GM12878 (cell line): Measurements from ENCODE around the gene JAGN1. TPM values are rescaled to one million over a fixed set of nuclear protein-coding genes. Genes with fewer than 3 reads are reported as not detected.
"Not testable (repeated sequence)": the region's sequence is repeated elsewhere in the genome, so short reads cannot be mapped to it uniquely, and the experiment has no call there.

Experiments used
- ATAC-seq: fragments of 200-7000 bp; cut with Tn5 transposase; 3 replicates; pipeline ENCODE4 v1.9.1; 2020; ENCODE audit warnings: mild to moderate bottlenecking, moderate library complexity
- BruUV-seq: library from RNA; stranded (reverse); fragments of 400-500 nt; replicated peaks from 2 replicates; lab custom pipeline; 2021; lab: Mats Ljungman, UMichigan
- CTCF ChIA-PET: fragments of 300-600 bp; sonication (Branson Sonifier 250); formaldehyde crosslinking; extraction: SDS; loops from one replicate; lab custom pipeline; 2021; ENCODE audit warnings: inconsistent platforms; lab: Yijun Ruan, JAX
- POLR2A ChIA-PET: fragments of 350-600 bp; formaldehyde crosslinking; extraction: SDS; loops from one replicate; lab custom pipeline; 2021; ENCODE audit warnings: inconsistent platforms; lab: Charles Lee
- RAD21 ChIA-PET: fragments of 300-600 bp; sonication (Branson Sonifier 250); formaldehyde crosslinking; loops from one replicate; lab custom pipeline; 2023; ENCODE audit warnings: antibody characterized with exemption; ENCODE audit not compliant: unreplicated experiment; lab: Charles Lee
- SMC1A ChIA-PET: fragments of 300-600 bp; sonication (Branson Sonifier 250); formaldehyde crosslinking; loops from one replicate; lab custom pipeline; 2023; ENCODE audit not compliant: unreplicated experiment, uncharacterized antibody; lab: Charles Lee
- DNase-seq: peaks from one replicate; pipeline ENCODE4 v3.0.0-alpha.2; 2011; ENCODE audit warnings: low read depth, low spot score
- FAIRE-seq: peaks from 3 replicates; lab custom pipeline; 2011; peaks lifted over from hg19 to GRCh38; lab: Jason Lieb, UNC
- H2AFZ ChIP-seq: 2 replicates; pipeline ENCODE4 v1.6.0; 2011; ENCODE audit warnings: low read depth, low read length, control low read depth; ENCODE audit not compliant: control insufficient read depth
- H3K27ac ChIP-seq: 2 replicates; pipeline ENCODE4 v1.5.1; 2011; ENCODE audit warnings: control low read depth; ENCODE audit not compliant: control insufficient read depth, insufficient read depth
- H3K27me3 ChIP-seq, 2 experiments: replicated peaks in 1 of 2; 2 replicates each; pipeline versions ENCODE4 v1.6.0 to v1.6.1; 2011; ENCODE audit warnings: low read length in 1 of 2; ENCODE audit not compliant: control insufficient read depth in 2 of 2, insufficient read depth in 2 of 2
- H3K36me3 ChIP-seq, 2 experiments: 2 replicates each; pipeline ENCODE4 v1.5.1; 2011; ENCODE audit warnings: low read length in 1 of 2; ENCODE audit not compliant: control insufficient read depth in 2 of 2, insufficient read depth in 2 of 2
- H3K4me1 ChIP-seq: 2 replicates; pipeline ENCODE4 v1.6.1; 2011; ENCODE audit warnings: mild to moderate bottlenecking, low read length, moderate library complexity, mixed read lengths; ENCODE audit not compliant: control insufficient read depth, insufficient read depth
- H3K4me2 ChIP-seq: 2 replicates; pipeline ENCODE4 v1.6.0; 2011; ENCODE audit warnings: control low read depth; ENCODE audit not compliant: control insufficient read depth, insufficient read depth
- H3K4me3 ChIP-seq: fragments of 200-600 bp; sonication (generic); 2 replicates; pipeline ENCODE4 v1.5.1; 2016
- H3K79me2 ChIP-seq: 2 replicates; pipeline ENCODE4 v1.6.0; 2011; ENCODE audit warnings: low read length; ENCODE audit not compliant: control insufficient read depth, insufficient read depth
- H3K9ac ChIP-seq: 2 replicates; pipeline ENCODE4 v1.8.0; 2011; ENCODE audit warnings: low read length, control low read depth, mixed read lengths; ENCODE audit not compliant: control insufficient read depth, insufficient read depth
- H3K9me3 ChIP-seq: replicated peaks from 3 replicates; pipeline ENCODE4 v1.5.1; 2011; ENCODE audit warnings: mild to moderate bottlenecking, low read length; ENCODE audit not compliant: control insufficient read depth, insufficient read depth
- H4K20me1 ChIP-seq: 2 replicates; pipeline ENCODE4 v1.6.0; 2011; ENCODE audit not compliant: control insufficient read depth, insufficient read depth
- NBN ChIP-seq: fragments of 450-650 bp; IDR thresholded peaks from 2 replicates; pipeline ENCODE4 v1.6.1; 2016
- NFXL1 ChIP-seq: fragments of 450-650 bp; IDR thresholded peaks from 2 replicates; pipeline ENCODE4 v1.6.1; 2017; ENCODE audit warnings: antibody characterized with exemption, mild to moderate bottlenecking, borderline replicate concordance
- NRF1 ChIP-seq: conservative IDR thresholded peaks from 2 replicates; pipeline ENCODE4 v1.6.1; 2011; ENCODE audit warnings: mild to moderate bottlenecking, low read depth, low read length, improper control_type of control experiment
- RCOR1 ChIP-seq: conservative IDR thresholded peaks from 2 replicates; pipeline ENCODE4 v1.6.1; 2012; ENCODE audit warnings: low read depth, low read length, improper control_type of control experiment
- ZNF217 ChIP-seq: fragments of 450-650 bp; IDR thresholded peaks from 2 replicates; pipeline ENCODE4 v1.6.1; 2017; ENCODE audit warnings: antibody characterized with exemption, mild to moderate bottlenecking
- WGBS: methylation state at CpG from one replicate; pipeline ENCODE4 v1.1.6; 2016; ENCODE audit warnings: low lambda C conversion rate; ENCODE audit not compliant: insufficient replicate concordance, insufficient coverage; ENCODE audit errors: missing lambda C conversion rate; 5-methylcytosine and 5-hydroxymethylcytosine counted together
- in situ Hi-C: fragments of 300-500 bp; cut with MboI; formaldehyde crosslinking; loops from 9 replicates; pipeline ENCODE4 v1.14.3; 2018; ENCODE audit warnings: mixed read lengths
- intact Hi-C: fragments of 100-400 bp; cut with micrococcal nuclease; formaldehyde crosslinking; loops from one replicate; pipeline ENCODE4 v1.14.2; 2022; ENCODE audit not compliant: unreplicated experiment
- polyA plus RNA-seq, 11 experiments: library from polyadenylated mRNA; depleted of rRNA in 4 of 11; unstranded in 6 of 11; stranded (reverse) in 5 of 11; fragments of >200 nt; fragmentation: Nextera tagmentation in 4 of 11; fragmentation: Illumina TruSeq in 1 of 11; extraction: Ambion mirVana in 4 of 11; extraction: Trizol in 1 of 11; gene quantifications; 1 replicate in 1 of 11; 2 replicates in 10 of 11; pipeline versions ENCODE4 v1.2.1 to v1.2.3, GENCODE V29; 2011 to 2016; ENCODE audit warnings: inconsistent platforms in 2 of 11, missing spikeins in 2 of 11, low read depth in 1 of 11
- total RNA-seq, 4 experiments: library from RNA; depleted of rRNA in 3 of 4; stranded (reverse); fragments of >200 nt in 3 of 4; fragmentation: Illumina TruSeq in 1 of 4; extraction: Trizol in 1 of 4; gene quantifications; 2 replicates each; pipeline versions ENCODE4 v1.2.1 to v1.2.3, GENCODE V29; 2013 to 2021
- TF ChIP-seq, protein P1 (sequence below): fragments of 450-650 bp; IDR thresholded peaks from 2 replicates; pipeline ENCODE4 v1.6.1; 2017; ENCODE audit warnings: low read depth, mild to moderate bottlenecking, moderate library complexity
- TF ChIP-seq, protein P2 (sequence below): fragments of 450-650 bp; IDR thresholded peaks from 2 replicates; pipeline ENCODE4 v1.6.1; 2018; ENCODE audit warnings: borderline replicate concordance, mild to moderate bottlenecking; ENCODE audit not compliant: partially characterized antibody

JAGN1 gene
- total and polyA plus RNA-seq, 10 of the 15 experiments (the other 5 are each of a cell fraction or from before 2014, with no cell fraction given): 23.3 to 56.0 (median 35.4) TPM

GRCh38 chr3:9891072-9891622 is 737 bp downstream of the JAGN1 start (continued):
- 0 out of 2 replicates have a peak, but pooled peaks have one; percentile 36 for TF ChIP-seq RCOR1
- 0 out of 2 replicates have a peak, but pooled peaks have one; percentile 13 for TF ChIP-seq NBN
- TF ChIP-seq, protein P1, sequence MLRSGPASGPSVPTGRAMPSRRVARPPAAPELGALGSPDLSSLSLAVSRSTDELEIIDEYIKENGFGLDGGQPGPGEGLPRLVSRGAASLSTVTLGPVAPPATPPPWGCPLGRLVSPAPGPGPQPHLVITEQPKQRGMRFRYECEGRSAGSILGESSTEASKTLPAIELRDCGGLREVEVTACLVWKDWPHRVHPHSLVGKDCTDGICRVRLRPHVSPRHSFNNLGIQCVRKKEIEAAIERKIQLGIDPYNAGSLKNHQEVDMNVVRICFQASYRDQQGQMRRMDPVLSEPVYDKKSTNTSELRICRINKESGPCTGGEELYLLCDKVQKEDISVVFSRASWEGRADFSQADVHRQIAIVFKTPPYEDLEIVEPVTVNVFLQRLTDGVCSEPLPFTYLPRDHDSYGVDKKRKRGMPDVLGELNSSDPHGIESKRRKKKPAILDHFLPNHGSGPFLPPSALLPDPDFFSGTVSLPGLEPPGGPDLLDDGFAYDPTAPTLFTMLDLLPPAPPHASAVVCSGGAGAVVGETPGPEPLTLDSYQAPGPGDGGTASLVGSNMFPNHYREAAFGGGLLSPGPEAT: 0 out of 2 replicates have a peak, but pooled peaks have one; percentile 4
- no peak for TF ChIP-seq ZNF217
- TF ChIP-seq, all 136 proteins: peak for 14

DNA sequence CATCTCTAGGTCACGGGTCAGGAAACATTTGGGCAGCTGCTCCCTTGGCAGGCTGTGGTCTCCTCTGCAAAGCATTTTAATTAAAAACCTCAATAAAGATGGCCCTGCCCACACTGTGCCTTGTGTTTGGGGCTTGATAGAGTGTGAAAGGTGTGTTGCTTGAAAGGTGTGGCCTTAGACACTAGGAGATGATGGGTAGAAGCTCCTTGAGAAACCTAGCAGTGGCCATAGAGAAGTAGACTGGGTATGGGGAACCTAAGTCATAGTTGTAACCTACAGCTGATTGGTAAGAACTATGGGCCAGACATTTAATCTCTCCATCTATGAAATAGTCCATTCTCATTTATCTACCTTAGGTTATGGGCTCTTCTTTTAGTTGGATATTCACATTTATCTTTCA is 3.3 kb downstream of the JAGN1 start:
- WGBS: 100% methylated on average over 1 of the region's 1 CpG
- H3K27ac ChIP-seq: no peak overlapping the region
- FAIRE-seq (no peak), ATAC-seq (no peak), DNase-seq (no peak)
- peaks cover 34% of the 10 kb centered on the region for H3K79me2 ChIP-seq
- H3K4me2 ChIP-seq: no peak overlapping the region
- ChIA-PET SMC1A (interaction anchor here (1.4 to 2.0 kb wide), 2 partner anchors 38 to 41 kb away, joined by 7 read pairs; partner anchors contain the start of gene CRELD1), POLR2A (interaction anchor here (0.9 to 1.5 kb wide), 3 partner anchors 8 to 54 kb away, joined by 3 to 9 read pairs (median 3); partner anchors contain the start of genes CRELD1 and IL17RE), RAD21 (interaction anchor here (1.1 to 2.2 kb wide), 2 partner anchors 39 to 40 kb away, joined by 3 to 9 read pairs; partner anchors contain the start of gene CRELD1), CTCF (interaction anchor here (0.8 to 1.7 kb wide), 3 partner anchors 18 to 43 kb away, joined by 3 to 5 read pairs (median 3); no protein-coding TSS in a partner anchor)
- peaks cover 2 to 12% of the 10 kb centered on the region in 2 experiments for H3K36me3 ChIP-seq
- H3K4me3 ChIP-seq: no peak overlapping the region
- no peaks in the 10 kb centered on the region for H3K27me3 ChIP-seq
- no peaks in the 10 kb centered on the region for H3K4me1 ChIP-seq
- BruUV-seq: no TSS peak
- no peak overlapping the region for H3K9ac ChIP-seq
- in situ Hi-C loops: no loop called here
- H2AFZ ChIP-seq: no peak overlapping the region
- no peaks in the 10 kb centered on the region; the same call in 2 of the 3 replicates for H3K9me3 ChIP-seq
- intact Hi-C loops: no loop called here
- no peaks in the 10 kb centered on the region for H4K20me1 ChIP-seq
- no peak for TF ChIP-seq NFXL1
- no peak for TF ChIP-seq NRF1
- TF ChIP-seq, protein P2, sequence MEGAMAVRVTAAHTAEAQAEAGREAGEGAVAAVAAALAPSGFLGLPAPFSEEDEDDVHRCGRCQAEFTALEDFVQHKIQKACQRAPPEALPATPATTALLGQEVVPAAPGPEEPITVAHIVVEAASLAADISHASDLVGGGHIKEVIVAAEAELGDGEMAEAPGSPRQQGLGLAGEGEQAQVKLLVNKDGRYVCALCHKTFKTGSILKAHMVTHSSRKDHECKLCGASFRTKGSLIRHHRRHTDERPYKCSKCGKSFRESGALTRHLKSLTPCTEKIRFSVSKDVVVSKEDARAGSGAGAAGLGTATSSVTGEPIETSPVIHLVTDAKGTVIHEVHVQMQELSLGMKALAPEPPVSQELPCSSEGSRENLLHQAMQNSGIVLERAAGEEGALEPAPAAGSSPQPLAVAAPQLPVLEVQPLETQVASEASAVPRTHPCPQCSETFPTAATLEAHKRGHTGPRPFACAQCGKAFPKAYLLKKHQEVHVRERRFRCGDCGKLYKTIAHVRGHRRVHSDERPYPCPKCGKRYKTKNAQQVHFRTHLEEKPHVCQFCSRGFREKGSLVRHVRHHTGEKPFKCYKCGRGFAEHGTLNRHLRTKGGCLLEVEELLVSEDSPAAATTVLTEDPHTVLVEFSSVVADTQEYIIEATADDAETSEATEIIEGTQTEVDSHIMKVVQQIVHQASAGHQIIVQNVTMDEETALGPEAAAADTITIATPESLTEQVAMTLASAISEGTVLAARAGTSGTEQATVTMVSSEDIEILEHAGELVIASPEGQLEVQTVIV: no peak

DNA sequence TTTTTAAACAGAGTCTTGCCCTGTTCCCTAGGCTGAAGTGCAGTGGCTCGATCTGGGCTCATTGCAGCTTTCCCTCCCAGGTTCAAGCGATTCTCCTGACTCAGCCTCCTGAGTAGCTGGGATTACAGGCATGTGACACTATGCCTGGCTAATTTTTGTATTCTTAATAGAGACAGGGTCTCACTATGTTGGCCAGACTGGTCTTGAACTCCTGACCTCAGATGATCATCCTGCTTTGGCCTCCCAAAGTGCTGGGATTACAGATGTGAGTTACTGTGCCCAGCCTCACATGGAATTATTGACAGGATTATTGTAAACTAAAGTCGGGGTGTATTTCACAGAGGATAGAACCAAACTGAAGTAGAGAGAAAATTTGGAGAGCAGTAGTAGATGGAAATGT is 5.3 kb downstream of the JAGN1 start:
- POLR2A ChIA-PET, FAIRE-seq, H2AFZ ChIP-seq, H3K4me1 ChIP-seq, DNase-seq, BruUV-seq, ATAC-seq, H3K27ac ChIP-seq, H3K4me2 ChIP-seq, H4K20me1 ChIP-seq, H3K27me3 ChIP-seq, H3K9me3 ChIP-seq, in situ Hi-C loops, H3K9ac ChIP-seq, RAD21 ChIA-PET, H3K4me3 ChIP-seq, intact Hi-C loops: not testable (repeated sequence)
- SMC1A ChIA-PET: interaction anchor here (1.6 kb wide), 1 partner anchor 16 kb away, joined by 3 read pairs; no protein-coding TSS in a partner anchor
- peaks cover 28% of the 10 kb centered on the region for H3K79me2 ChIP-seq
- H3K36me3 ChIP-seq: peaks cover 2 to 12% of the 10 kb centered on the region in 2 experiments
- CTCF ChIA-PET: interaction anchor here (1.6 kb wide), 1 partner anchor 30 kb away, joined by 3 read pairs; no protein-coding TSS in a partner anchor
- WGBS: 100% methylated on average over 2 of the region's 3 CpGs
